ENCODE results near the gene ABCA2. TPM values are rescaled to one million over a fixed set of nuclear protein-coding genes. Genes with fewer than 3 reads are reported as not detected.

ABCA2 gene
- total and polyA plus RNA-seq, 11 donors: 13.1 to 44.3 (median 30.6) TPM

DNA sequence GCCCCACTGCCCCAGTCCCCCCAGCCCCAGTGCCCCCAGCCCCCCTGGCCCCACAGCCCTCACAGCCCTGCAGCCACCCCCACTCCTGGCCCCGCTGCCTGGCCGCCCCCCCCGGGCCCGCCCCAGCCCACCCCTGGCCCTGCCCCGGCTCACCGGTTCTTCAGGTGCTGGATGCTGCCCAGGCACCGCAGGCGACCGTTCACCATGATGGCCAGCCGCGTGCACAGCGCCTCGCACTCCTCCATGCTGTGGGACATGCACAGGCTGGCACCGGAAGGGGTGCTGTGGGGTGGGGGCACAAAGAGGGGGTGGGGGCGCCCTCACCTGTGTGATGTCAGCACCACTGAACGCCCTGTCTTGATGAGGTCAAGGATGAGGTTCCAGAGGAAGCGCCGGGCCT, 18.8 kb downstream of the ABCA2 start:
- Histone ChIP-seq H3K4me1 (peaks cover 0 to 7% (median 0%) of the 10 kb centered on the region in 12 donors), H3K9me3 (peaks cover 0 to 6% (median 0%) of the 10 kb centered on the region in 12 donors), H3K4me3 (no peak overlapping the region), H3K36me3 (peaks cover 0 to 52% (median 19%) of the 10 kb centered on the region in 9 donors), H3K27ac (no peak overlapping the region), H3K27me3 (no peaks in the 10 kb centered on the region)
- WGBS, 4 donors: 93 to 98% (median 94%) methylated on average over 9 to 18 of the region's 18 CpGs
- ATAC-seq (no peak), DNase-seq (no peak)
- no peak for TF ChIP-seq POLR2A (IDR thresholded peaks at IDR 0.05)
- TF ChIP-seq, protein P1, sequence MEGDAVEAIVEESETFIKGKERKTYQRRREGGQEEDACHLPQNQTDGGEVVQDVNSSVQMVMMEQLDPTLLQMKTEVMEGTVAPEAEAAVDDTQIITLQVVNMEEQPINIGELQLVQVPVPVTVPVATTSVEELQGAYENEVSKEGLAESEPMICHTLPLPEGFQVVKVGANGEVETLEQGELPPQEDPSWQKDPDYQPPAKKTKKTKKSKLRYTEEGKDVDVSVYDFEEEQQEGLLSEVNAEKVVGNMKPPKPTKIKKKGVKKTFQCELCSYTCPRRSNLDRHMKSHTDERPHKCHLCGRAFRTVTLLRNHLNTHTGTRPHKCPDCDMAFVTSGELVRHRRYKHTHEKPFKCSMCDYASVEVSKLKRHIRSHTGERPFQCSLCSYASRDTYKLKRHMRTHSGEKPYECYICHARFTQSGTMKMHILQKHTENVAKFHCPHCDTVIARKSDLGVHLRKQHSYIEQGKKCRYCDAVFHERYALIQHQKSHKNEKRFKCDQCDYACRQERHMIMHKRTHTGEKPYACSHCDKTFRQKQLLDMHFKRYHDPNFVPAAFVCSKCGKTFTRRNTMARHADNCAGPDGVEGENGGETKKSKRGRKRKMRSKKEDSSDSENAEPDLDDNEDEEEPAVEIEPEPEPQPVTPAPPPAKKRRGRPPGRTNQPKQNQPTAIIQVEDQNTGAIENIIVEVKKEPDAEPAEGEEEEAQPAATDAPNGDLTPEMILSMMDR (IDR thresholded peaks at IDR 0.05): no peak
- intact Hi-C loops (cut with DNase I): no loop called here

DNA sequence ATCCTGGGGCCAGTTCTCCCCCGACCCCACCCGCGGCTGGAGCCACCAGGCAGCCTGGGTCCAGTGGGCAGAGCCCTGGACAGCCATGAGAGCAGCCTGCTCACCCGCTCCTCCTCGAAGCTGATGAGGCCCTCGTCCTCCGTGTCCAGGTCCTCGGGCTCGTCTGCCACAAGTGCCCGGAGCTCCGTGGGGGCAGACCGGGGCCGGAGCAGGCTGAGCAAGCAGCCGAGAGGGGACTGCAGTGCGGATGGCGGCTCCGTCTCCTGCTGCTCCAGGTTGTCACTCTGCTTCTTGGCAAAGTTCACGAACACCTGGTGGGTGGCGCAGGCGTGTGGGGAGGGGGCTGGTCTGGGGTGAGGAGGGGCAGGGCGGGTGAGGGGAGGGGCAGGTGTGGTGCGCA, 19.7 kb downstream of the ABCA2 start:
- Histone ChIP-seq H3K36me3 (peaks cover 0 to 43% (median 19%) of the 10 kb centered on the region in 9 donors), H3K27ac (no peak overlapping the region), H3K4me1 (peaks cover 0 to 7% (median 0%) of the 10 kb centered on the region in 12 donors), H3K4me3 (no peak overlapping the region), H3K27me3 (no peaks in the 10 kb centered on the region), H3K9me3 (peaks cover 0 to 6% (median 0%) of the 10 kb centered on the region in 12 donors)
- intact Hi-C loops (cut with DNase I): no loop called here
- no peak for ATAC-seq
- WGBS, 4 donors: 84 to 92% (median 86%) methylated on average over 3 to 22 of the region's 22 CpGs
- TF ChIP-seq, protein P1 (IDR thresholded peaks at IDR 0.05): no peak
- no peak for TF ChIP-seq POLR2A (IDR thresholded peaks at IDR 0.05)
- DNase-seq: no peak

DNA sequence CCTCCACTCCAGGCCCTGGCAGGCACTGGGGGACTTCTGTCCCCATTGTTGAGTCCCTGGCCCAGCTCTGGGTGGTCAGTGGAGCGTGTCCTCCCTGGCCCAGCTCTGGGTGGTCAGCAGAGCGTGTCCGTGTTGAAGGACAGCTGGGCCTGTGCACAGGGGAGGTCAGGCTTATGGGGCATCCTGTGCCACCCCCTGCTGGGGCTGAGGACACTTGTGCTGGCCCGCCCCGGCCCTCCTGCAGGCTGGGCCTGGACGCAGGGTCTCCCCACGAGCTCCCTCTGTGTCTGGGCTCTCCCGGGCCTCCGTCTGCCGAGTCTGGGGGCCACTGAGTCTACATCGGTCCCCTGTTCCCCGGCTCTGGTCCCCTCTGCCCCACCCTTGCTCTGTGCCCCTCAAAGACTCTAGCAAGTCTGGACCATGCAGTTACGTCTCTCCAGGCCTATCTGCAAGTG, 20.2 kb downstream of the ABCA2 start:
- DNase-seq: no peak

DNA sequence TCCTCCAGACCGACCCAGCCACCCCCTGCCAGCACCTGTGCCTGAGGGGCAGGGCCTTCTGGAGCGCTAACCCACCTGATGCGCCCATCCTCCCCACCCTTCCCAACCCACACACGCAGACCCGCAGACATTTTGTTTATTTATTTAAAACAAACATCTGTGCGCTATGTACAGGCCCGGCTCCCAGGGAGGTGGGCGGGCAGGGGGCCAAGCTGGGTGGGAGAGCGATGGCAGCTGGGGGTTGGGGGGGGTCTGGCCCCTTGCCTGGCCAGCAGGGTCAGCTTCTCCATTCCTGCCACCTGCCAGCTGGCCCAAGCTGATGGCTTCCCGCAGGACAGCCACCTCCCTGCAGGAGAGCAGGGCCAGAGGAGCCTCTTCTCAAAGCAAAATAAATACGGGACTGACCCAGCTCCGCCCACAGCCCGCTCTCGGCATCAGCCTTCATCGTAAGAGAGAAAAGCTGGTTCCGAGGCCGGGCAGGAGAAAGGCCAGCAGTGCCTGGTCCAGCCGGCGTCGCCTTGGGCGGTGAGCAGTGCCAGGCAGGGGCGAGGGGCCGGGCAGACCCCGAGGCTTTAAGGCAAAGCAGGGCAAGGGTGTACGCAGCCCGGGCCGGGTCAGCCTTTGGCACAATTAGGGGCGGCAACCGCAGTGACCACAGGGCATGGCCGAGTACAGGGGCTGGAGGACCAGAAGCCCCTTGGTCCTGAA, 20.8 kb downstream of the ABCA2 start:
- Histone ChIP-seq H3K36me3 (peaks cover 0 to 34% (median 13%) of the 10 kb centered on the region in 9 donors), H3K27me3 (no peaks in the 10 kb centered on the region), H3K4me3 (no peak overlapping the region), H3K27ac (no peak overlapping the region), H3K9me3 (peaks cover 0 to 6% (median 0%) of the 10 kb centered on the region in 12 donors), H3K4me1 (peaks cover 0 to 7% (median 0%) of the 10 kb centered on the region in 12 donors)
- intact Hi-C loops (cut with DNase I): no loop called here
- ATAC-seq (peak in 1 of 4 donors; percentile 12), DNase-seq (no peak)
- TF ChIP-seq, protein P1 (IDR thresholded peaks at IDR 0.05): no peak
- no peak for TF ChIP-seq POLR2A (IDR thresholded peaks at IDR 0.05)
- 76 to 87% (median 85%) methylated on average over 25 to 30 of the region's 30 CpGs for WGBS, 4 donors

More for the DNA sequence above, 20.2 kb downstream of the ABCA2 start:
- ATAC-seq: peak in 1 of 4 donors; percentile 14
- Histone ChIP-seq H3K36me3 (peaks cover 0 to 40% (median 19%) of the 10 kb centered on the region in 9 donors), H3K9me3 (peaks cover 0 to 6% (median 0%) of the 10 kb centered on the region in 12 donors), H3K27ac (no peak overlapping the region), H3K4me3 (no peak overlapping the region), H3K4me1 (peaks cover 0 to 7% (median 0%) of the 10 kb centered on the region in 12 donors), H3K27me3 (no peaks in the 10 kb centered on the region)
- intact Hi-C loops (cut with DNase I): no loop called here
- TF ChIP-seq, protein P1 (IDR thresholded peaks at IDR 0.05): no peak
- no peak for TF ChIP-seq POLR2A (IDR thresholded peaks at IDR 0.05)
- WGBS, 4 donors: 82 to 92% (median 89%) methylated on average over 5 to 13 of the region's 13 CpGs
